Measurements from ENCODE around the gene SCGB1C1. TPM values are rescaled to one million over a fixed set of nuclear protein-coding genes. Genes with fewer than 3 reads are reported as not detected.

The SCGB1C1 gene
- total and polyA plus RNA-seq, 2 of the 8 experiments (the other 6 are each of a cell fraction or from before 2014, with no cell fraction given): not detected

- no peak overlapping the region for H2AFZ ChIP-seq (ENCODE audit: low read length)
- H4K5ac ChIP-seq (ENCODE audit: insufficient read length, low read depth, low read length): no peak overlapping the region
- H2BK12ac ChIP-seq (ENCODE audit: low read depth, low read length): no peak overlapping the region
- H2BK5ac ChIP-seq (ENCODE audit: low read depth, low read length): no peak overlapping the region
- no peak overlapping the region for H3K23ac ChIP-seq (ENCODE audit: insufficient read length)
- DNase-seq (ENCODE audit: low read depth in 1 of 2, low spot score in 2 of 2): peak in 1 of 2 experiments; percentile 33
- no peaks in the 10 kb centered on the region for H3K23me2 ChIP-seq (ENCODE audit: low read depth, low read length)
- H3K9ac ChIP-seq (replicated peaks in 1 of 4; ENCODE audit: extremely low read depth in 1 of 4, low read depth in 3 of 4, low read length in 3 of 4): no peak overlapping the region
- H2BK15ac ChIP-seq (ENCODE audit: low read length): no peak overlapping the region
- no peak overlapping the region for H3K14ac ChIP-seq (ENCODE audit: insufficient read length)
- H3K56ac ChIP-seq (replicated peaks; ENCODE audit: insufficient read length, low read depth, low read length): no peak overlapping the region
- no peak overlapping the region for H4K91ac ChIP-seq (replicated peaks; ENCODE audit: insufficient read length, low read length)
- peaks cover 0 to 12% of the 10 kb centered on the region in 2 experiments; a peak in 1 of 4 replicates for H3K9me3 ChIP-seq (ENCODE audit: insufficient read depth in 2 of 2, low read depth in 1 of 2, low read length in 1 of 2)
- H2AK5ac ChIP-seq (ENCODE audit: low read depth, low read length): no peak overlapping the region
- H2BK20ac ChIP-seq (ENCODE audit: low read length): no peak overlapping the region
- ChIA-PET CTCF (ENCODE audit: partially characterized antibody) (interaction anchor here (1.4 kb wide), 2 partner anchors 54 to 166 kb away, joined by 3 to 4 read pairs; no protein-coding TSS in a partner anchor), POLR2A (ENCODE audit: partially characterized antibody) (interaction anchor here (0.8 to 1.0 kb wide), 4 partner anchors 10 to 171 kb away, joined by 3 to 4 read pairs (median 4); partner anchors contain the start of genes BET1L and RIC8A)
- H4K20me1 ChIP-seq (replicated peaks in 1 of 2; ENCODE audit: control insufficient read depth in 1 of 2, insufficient read depth in 2 of 2, low read length in 2 of 2): no peaks in the 10 kb centered on the region
- H3K4me3 ChIP-seq (ENCODE audit: extremely low read depth in 1 of 4, insufficient read depth in 2 of 4, low read depth in 3 of 4, low read length in 4 of 4): no peak overlapping the region
- TF ChIP-seq SIN3A (conservative IDR thresholded peaks at IDR 0.05 in 1 of 2, IDR thresholded peaks at IDR 0.05 in 1 of 2; ENCODE audit: low read depth in 1 of 2, low read length in 2 of 2): no peak
- TF ChIP-seq SP4 (IDR thresholded peaks at IDR 0.05; ENCODE audit: low read length): no peak
- no peak for TF ChIP-seq TAF7 (optimal IDR thresholded peaks at IDR 0.05; ENCODE audit: borderline replicate concordance, low read depth, low read length)
- TF ChIP-seq ATF2 (IDR thresholded peaks at IDR 0.05; ENCODE audit: low read length): no peak
- no peak for TF ChIP-seq KDM1A (IDR thresholded peaks at IDR 0.05; ENCODE audit: borderline replicate concordance, low read length)
- no peak for TF ChIP-seq SRF (IDR thresholded peaks at IDR 0.05; ENCODE audit: low read depth, low read length)
- no peak for TF ChIP-seq CREB1 (IDR thresholded peaks at IDR 0.05)
- TF ChIP-seq BCL11A (IDR thresholded peaks at IDR 0.05; ENCODE audit: low read depth in 2 of 2, low read length in 2 of 2): no peak
- TF ChIP-seq E2F6 (IDR thresholded peaks at IDR 0.05): no peak
- H3K79me2 ChIP-seq (ENCODE audit: control insufficient read depth in 1 of 2, insufficient read depth in 2 of 2, low read length in 2 of 2): no peaks in the 10 kb centered on the region
- no peaks in the 10 kb centered on the region for H3K4me1 ChIP-seq (replicated peaks in 1 of 4; ENCODE audit: control insufficient read depth in 3 of 4, insufficient read depth in 4 of 4, low read length in 3 of 4)
- H3K4ac ChIP-seq (replicated peaks; ENCODE audit: insufficient read length, low read depth, low read length): no peak overlapping the region
- WGBS, 2 experiments (ENCODE audit: extremely low coverage in 1 of 2, insufficient coverage in 1 of 2, insufficient read length in 1 of 2, insufficient replicate concordance in 2 of 2, low coverage in 1 of 2, low lambda C conversion rate in 2 of 2, missing lambda C conversion rate in 1 of 2): 91% methylated on average over 20 of the region's 23 CpGs; no CpG with 5 or more reads in 1 of the 2 experiments
- no peaks in the 10 kb centered on the region for H3K27me3 ChIP-seq (replicated peaks in 1 of 4; ENCODE audit: control insufficient read depth in 3 of 4, extremely low read depth in 1 of 4, insufficient read depth in 3 of 4, low read length in 3 of 4)
- no peak overlapping the region for H3K4me2 ChIP-seq (ENCODE audit: insufficient read depth in 1 of 2, low read depth in 2 of 2, low read length in 2 of 2)
- no peak overlapping the region for H4K8ac ChIP-seq (ENCODE audit: extremely low read depth, insufficient read depth, low read length)
- no peak overlapping the region for H3K27ac ChIP-seq (ENCODE audit: low read depth, low read length)
- H2BK120ac ChIP-seq (replicated peaks; ENCODE audit: low read depth, low read length): no peak overlapping the region
- no peak for FAIRE-seq
- no peaks in the 10 kb centered on the region for H3K36me3 ChIP-seq (ENCODE audit: control insufficient read depth in 2 of 4, insufficient read depth in 4 of 4, low read length in 3 of 4)
- no peak overlapping the region for H3K18ac ChIP-seq (ENCODE audit: extremely low read depth, low read length)
- no peaks in the 10 kb centered on the region for H3K79me1 ChIP-seq (ENCODE audit: low read depth, low read length)
Observed at GRCh38 chr11:196786-197731, 4.2 kb downstream of the SCGB1C1 start.

Measured in H1 (cell line).